ENCODE data around the gene LEPROT.
A peak's percentile ranks its signal among the peaks of the same experiment; 100 is the strongest.

LEPROT gene

DNA sequence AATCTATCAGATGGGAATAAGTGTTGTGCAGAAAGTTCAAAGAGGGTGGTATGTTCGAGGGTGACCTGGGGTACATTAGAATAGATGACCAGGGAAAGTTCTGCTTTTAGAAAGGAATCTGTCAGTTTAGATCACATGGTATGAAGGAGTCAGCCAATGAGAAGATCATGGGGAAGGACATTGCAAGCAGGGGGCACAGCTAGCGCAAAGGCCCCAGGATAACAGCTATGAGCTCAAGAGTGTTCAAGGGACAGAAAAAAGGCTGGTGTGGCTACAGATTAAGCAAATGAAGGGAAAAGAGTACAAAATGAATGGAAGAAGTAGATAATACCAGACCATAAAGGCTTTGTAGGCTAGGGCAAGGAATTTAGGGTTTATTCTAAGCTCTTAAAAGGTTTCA lies 8.6 kb downstream of the LEPROT start:
- Histone ChIP-seq H3K36me3 (ENCODE audit: control insufficient read depth, low read length) (peaks cover 48% of the 10 kb centered on the region), H3K4me1 (ENCODE audit: control insufficient read depth, low read length) (no peaks in the 10 kb centered on the region), H3K9me2 (replicated peaks; ENCODE audit: control insufficient read depth, low read length) (no peaks in the 10 kb centered on the region), H4K20me1 (ENCODE audit: control insufficient read depth, insufficient read depth, low read depth, low read length) (no peaks in the 10 kb centered on the region), H3K4me2 (ENCODE audit: low read length) (no peak overlapping the region), H3K9me3 (ENCODE audit: control insufficient read depth, insufficient read depth, low read length) (no peaks in the 10 kb centered on the region), H3K4me3 (ENCODE audit: low read length) (no peak overlapping the region), H3F3A (ENCODE audit: control insufficient read depth, insufficient read depth) (0 out of 2 replicates have a peak, but pooled peaks cover 2% of the 10 kb centered on the region), H3K79me2 (ENCODE audit: control insufficient read depth, low read length) (peaks cover 6% of the 10 kb centered on the region), H3K27ac (ENCODE audit: low read depth, low read length) (no peak overlapping the region), H3K27me3 (ENCODE audit: control insufficient read depth, low read length) (no peaks in the 10 kb centered on the region)
- TF ChIP-seq EZH2phosphoT487 (IDR thresholded peaks at IDR 0.05; ENCODE audit: borderline replicate concordance, low read length) = no peak
- TF ChIP-seq, protein P1, sequence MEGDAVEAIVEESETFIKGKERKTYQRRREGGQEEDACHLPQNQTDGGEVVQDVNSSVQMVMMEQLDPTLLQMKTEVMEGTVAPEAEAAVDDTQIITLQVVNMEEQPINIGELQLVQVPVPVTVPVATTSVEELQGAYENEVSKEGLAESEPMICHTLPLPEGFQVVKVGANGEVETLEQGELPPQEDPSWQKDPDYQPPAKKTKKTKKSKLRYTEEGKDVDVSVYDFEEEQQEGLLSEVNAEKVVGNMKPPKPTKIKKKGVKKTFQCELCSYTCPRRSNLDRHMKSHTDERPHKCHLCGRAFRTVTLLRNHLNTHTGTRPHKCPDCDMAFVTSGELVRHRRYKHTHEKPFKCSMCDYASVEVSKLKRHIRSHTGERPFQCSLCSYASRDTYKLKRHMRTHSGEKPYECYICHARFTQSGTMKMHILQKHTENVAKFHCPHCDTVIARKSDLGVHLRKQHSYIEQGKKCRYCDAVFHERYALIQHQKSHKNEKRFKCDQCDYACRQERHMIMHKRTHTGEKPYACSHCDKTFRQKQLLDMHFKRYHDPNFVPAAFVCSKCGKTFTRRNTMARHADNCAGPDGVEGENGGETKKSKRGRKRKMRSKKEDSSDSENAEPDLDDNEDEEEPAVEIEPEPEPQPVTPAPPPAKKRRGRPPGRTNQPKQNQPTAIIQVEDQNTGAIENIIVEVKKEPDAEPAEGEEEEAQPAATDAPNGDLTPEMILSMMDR (IDR thresholded peaks at IDR 0.05; ENCODE audit: low read depth, low read length, poor library complexity, severe bottlenecking) = no peak

DNA sequence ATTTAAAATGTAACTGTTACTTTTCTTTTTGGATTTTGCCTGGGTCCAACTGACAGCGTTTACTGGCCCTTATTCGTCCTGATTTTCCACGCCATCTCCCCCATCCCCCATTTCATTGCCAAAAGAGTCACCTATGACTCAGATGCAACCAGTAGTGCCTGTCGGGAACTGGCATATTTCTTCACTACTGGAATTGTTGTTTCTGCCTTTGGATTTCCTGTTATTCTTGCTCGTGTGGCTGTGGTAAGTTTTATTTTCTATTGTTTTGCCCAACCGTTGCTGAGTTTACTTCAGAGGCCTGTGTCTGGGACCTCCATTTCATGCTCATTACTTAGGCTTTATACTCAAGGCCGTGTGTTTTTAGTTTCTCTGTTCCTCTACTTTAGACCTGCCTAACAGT lies 9.3 kb downstream of the LEPROT start:
- H3K36me3 ChIP-seq (ENCODE audit: control insufficient read depth, low read length) = peaks cover 48% of the 10 kb centered on the region
- H3K9me2 ChIP-seq (replicated peaks; ENCODE audit: control insufficient read depth, low read length) = no peaks in the 10 kb centered on the region
- no peak overlapping the region for H3K4me2 ChIP-seq (ENCODE audit: low read length)
- no peaks in the 10 kb centered on the region for H3K27me3 ChIP-seq (ENCODE audit: control insufficient read depth, low read length)
- 0 out of 2 replicates have a peak, but pooled peaks cover 2% of the 10 kb centered on the region for H3F3A ChIP-seq (ENCODE audit: control insufficient read depth, insufficient read depth)
- H3K9me3 ChIP-seq (ENCODE audit: control insufficient read depth, insufficient read depth, low read length) = no peaks in the 10 kb centered on the region
- no peaks in the 10 kb centered on the region for H4K20me1 ChIP-seq (ENCODE audit: control insufficient read depth, insufficient read depth, low read depth, low read length)
- TF ChIP-seq EZH2phosphoT487 (IDR thresholded peaks at IDR 0.05; ENCODE audit: borderline replicate concordance, low read length) = no peak
- TF ChIP-seq, protein P1 (IDR thresholded peaks at IDR 0.05; ENCODE audit: low read depth, low read length, poor library complexity, severe bottlenecking) = no peak
- H3K4me1 ChIP-seq (ENCODE audit: control insufficient read depth, low read length) = no peaks in the 10 kb centered on the region
- no peak overlapping the region for H3K4me3 ChIP-seq (ENCODE audit: low read length)
- H3K27ac ChIP-seq (ENCODE audit: low read depth, low read length) = no peak overlapping the region
- no peaks in the 10 kb centered on the region for H3K79me2 ChIP-seq (ENCODE audit: control insufficient read depth, low read length)

DNA sequence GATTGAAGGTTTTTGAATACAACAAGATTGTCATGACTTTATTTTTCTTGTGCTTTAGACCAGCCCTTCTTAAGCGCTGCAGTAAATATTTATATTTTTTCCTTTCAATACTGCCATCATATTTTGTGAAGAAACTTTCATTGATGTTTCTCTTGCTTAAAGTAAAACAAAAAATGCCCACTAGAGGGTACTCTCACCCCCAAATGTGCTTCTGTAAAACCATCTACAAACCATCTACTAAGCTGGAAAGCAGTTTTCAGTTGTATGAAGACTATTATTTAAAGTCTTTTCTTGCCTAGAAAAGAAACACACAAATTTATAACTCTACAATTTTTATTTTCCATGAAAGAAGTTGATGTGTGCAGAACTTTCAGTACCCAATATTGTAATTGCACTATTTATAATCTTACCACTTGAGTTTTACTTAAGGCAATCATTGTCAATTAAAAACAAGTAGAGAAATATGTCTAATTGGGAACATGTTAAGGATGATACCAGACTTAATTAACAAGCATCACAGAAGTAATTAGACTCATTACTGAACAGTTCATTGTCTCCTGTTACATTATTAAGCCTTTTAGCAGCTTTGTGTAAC lies 10.7 kb downstream of the LEPROT start:
- H3K79me2 ChIP-seq (ENCODE audit: control insufficient read depth, low read length) = no peaks in the 10 kb centered on the region
- no peak overlapping the region for H3K4me2 ChIP-seq (ENCODE audit: low read length)
- no peak overlapping the region for H3K4me3 ChIP-seq (ENCODE audit: low read length)
- no peaks in the 10 kb centered on the region for H3K27me3 ChIP-seq (ENCODE audit: control insufficient read depth, low read length)
- H3K9me2 ChIP-seq (replicated peaks; ENCODE audit: control insufficient read depth, low read length) = no peaks in the 10 kb centered on the region
- peaks cover 36% of the 10 kb centered on the region for H3K36me3 ChIP-seq (ENCODE audit: control insufficient read depth, low read length)
- no peaks in the 10 kb centered on the region for H3K9me3 ChIP-seq (ENCODE audit: control insufficient read depth, insufficient read depth, low read length)
- H3K27ac ChIP-seq (ENCODE audit: low read depth, low read length) = no peak overlapping the region
- no peaks in the 10 kb centered on the region for H3K4me1 ChIP-seq (ENCODE audit: control insufficient read depth, low read length)
- 0 out of 2 replicates have a peak, but pooled peaks cover 2% of the 10 kb centered on the region for H3F3A ChIP-seq (ENCODE audit: control insufficient read depth, insufficient read depth)
- no peaks in the 10 kb centered on the region for H4K20me1 ChIP-seq (ENCODE audit: control insufficient read depth, insufficient read depth, low read depth, low read length)
- TF ChIP-seq, protein P1 (IDR thresholded peaks at IDR 0.05; ENCODE audit: low read depth, low read length, poor library complexity, severe bottlenecking) = peak; percentile 58
- TF ChIP-seq EZH2phosphoT487 (IDR thresholded peaks at IDR 0.05; ENCODE audit: borderline replicate concordance, low read length) = no peak

Measured in DOHH2 (cell line).